Gastrocnemius medialis (tissue), 4 donors: ENCODE results near the gene GPR37L1.

Experiments used
- CTCF ChIP-seq, 5 experiments: fragments of 450-650 bp in 3 of 5; fragments of 200-600 bp in 2 of 5; sonication (generic) in 2 of 5; IDR thresholded peaks in 4 of 5; conservative IDR thresholded peaks in 1 of 5; 1 replicate in 4 of 5; 2 replicates in 1 of 5; pipeline ENCODE4 v1.5.1; 2016 to 2019; ENCODE audit warnings: antibody characterized with exemption in 5 of 5, mild to moderate bottlenecking in 3 of 5, moderate library complexity in 3 of 5
- POLR2A ChIP-seq, 2 donors: fragments of 450-650 bp; IDR thresholded peaks; one replicate each; pipeline ENCODE4 v1.6.1; 2017; ENCODE audit warnings: antibody characterized with exemption in 2 of 2, mild to moderate bottlenecking in 2 of 2, moderate library complexity in 2 of 2

- TF ChIP-seq CTCF (IDR thresholded peaks at IDR 0.05 in 4 of 5, conservative IDR thresholded peaks at IDR 0.05 in 1 of 5): no peak
- no peak for TF ChIP-seq POLR2A (IDR thresholded peaks at IDR 0.05)
Measured at GRCh38 chr1:202106340-202107254, 16.1 kb upstream of the GPR37L1 start.
